ENCODE data around the gene GSTA5. TPM values are rescaled to one million over a fixed set of nuclear protein-coding genes. Genes with fewer than 3 reads are reported as not detected.
"Not testable (repeated sequence)": the region's sequence is repeated elsewhere in the genome, so short reads cannot be mapped to it uniquely, and the experiment has no call there.

Gene GSTA5
- total and polyA plus RNA-seq, 4 donors = not detected

DNA sequence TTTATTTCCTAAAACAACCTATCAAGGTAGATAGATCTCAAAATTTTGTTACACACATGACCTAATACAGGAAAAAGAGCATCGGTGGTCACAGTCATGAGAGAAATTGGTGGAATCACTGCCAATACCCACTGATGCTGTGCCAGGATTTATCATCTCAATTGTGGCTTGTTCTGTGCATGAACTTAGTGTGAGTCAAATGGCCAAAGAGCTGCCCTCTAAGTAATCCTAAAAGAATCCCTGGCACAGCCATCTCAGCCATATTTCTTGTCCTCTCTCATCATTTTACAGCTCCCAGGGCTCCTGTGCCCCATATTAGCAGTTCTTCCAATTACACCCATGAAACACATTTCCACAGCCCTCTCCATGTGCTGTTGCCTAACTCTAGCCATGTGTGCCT lies 6.1 kb downstream of the GSTA5 start:
- Histone ChIP-seq H3K4me3 (ENCODE audit: low read depth in 1 of 3, low read length in 3 of 3) (no peak overlapping the region), H3K27ac (ENCODE audit: low read depth in 1 of 2, low read length in 2 of 2) (no peak overlapping the region), H3K27me3 (ENCODE audit: control insufficient read depth in 4 of 4, insufficient read depth in 4 of 4, low read length in 3 of 4) (no peaks in the 10 kb centered on the region), H3K36me3 (ENCODE audit: control insufficient read depth in 4 of 4, insufficient read depth in 3 of 4, low read depth in 1 of 4, low read length in 3 of 4) (no peaks in the 10 kb centered on the region), H3K4me1 (ENCODE audit: control insufficient read depth in 4 of 4, insufficient read depth in 4 of 4, low read length in 3 of 4) (no peaks in the 10 kb centered on the region), H3K9me3 (ENCODE audit: control insufficient read depth in 4 of 4, low read length in 3 of 4) (no peaks in the 10 kb centered on the region), H3K9ac (ENCODE audit: low read depth in 1 of 2, low read length in 2 of 2) (no peak overlapping the region)
- no peak for DNase-seq (ENCODE audit: low spot score)
- WGBS = 93% methylated on average over 1 of the region's 1 CpG
- no peak for TF ChIP-seq RAD21 (IDR thresholded peaks at IDR 0.05)
- no peak for TF ChIP-seq HNF4G (IDR thresholded peaks at IDR 0.05)
- TF ChIP-seq ZBTB33 (IDR thresholded peaks at IDR 0.05) = no peak
- TF ChIP-seq TAF1 (conservative IDR thresholded peaks at IDR 0.05) = no peak
- no peak for TF ChIP-seq FOXA2 (IDR thresholded peaks at IDR 0.05)
- TF ChIP-seq, protein P1, sequence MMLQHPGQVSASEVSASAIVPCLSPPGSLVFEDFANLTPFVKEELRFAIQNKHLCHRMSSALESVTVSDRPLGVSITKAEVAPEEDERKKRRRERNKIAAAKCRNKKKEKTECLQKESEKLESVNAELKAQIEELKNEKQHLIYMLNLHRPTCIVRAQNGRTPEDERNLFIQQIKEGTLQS (IDR thresholded peaks at IDR 0.05) = no peak
- TF ChIP-seq YY1 (IDR thresholded peaks at IDR 0.05) = no peak

DNA sequence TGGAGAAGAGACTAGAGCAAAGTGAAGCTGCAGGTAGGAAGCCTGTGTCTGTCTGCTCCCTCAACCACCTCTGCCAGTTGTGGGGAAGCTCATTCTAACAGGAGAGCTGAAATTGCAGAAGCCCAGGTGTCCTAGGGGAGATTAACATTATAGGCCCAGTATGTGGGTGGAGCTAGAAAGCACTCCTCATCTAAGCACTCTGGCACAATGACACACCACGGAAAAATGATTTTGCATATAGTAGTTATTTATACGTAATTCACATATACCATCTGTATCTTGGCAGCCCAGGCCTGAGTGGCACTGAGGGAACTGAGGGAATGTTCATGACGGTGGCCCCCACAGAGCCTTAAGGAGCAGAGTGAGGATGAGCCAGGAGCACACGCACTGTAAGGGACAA lies 9.7 kb downstream of the GSTA5 start:
- not testable (repeated sequence) for H3K9me3 ChIP-seq (ENCODE audit: control insufficient read depth in 4 of 4, low read length in 3 of 4); H3K27me3 ChIP-seq (ENCODE audit: control insufficient read depth in 4 of 4, insufficient read depth in 4 of 4, low read length in 3 of 4); H3K4me1 ChIP-seq (ENCODE audit: control insufficient read depth in 4 of 4, insufficient read depth in 4 of 4, low read length in 3 of 4); H3K4me3 ChIP-seq (ENCODE audit: low read depth in 1 of 3, low read length in 3 of 3); DNase-seq (ENCODE audit: low spot score); H3K36me3 ChIP-seq (ENCODE audit: control insufficient read depth in 4 of 4, insufficient read depth in 3 of 4, low read depth in 1 of 4, low read length in 3 of 4); H3K9ac ChIP-seq (ENCODE audit: low read depth in 1 of 2, low read length in 2 of 2); H3K27ac ChIP-seq (ENCODE audit: low read depth in 1 of 2, low read length in 2 of 2)
- 90% methylated on average over 4 of the region's 4 CpGs for WGBS

- Histone ChIP-seq H3K36me3 (ENCODE audit: control insufficient read depth in 4 of 4, insufficient read depth in 3 of 4, low read depth in 1 of 4, low read length in 3 of 4) (no peaks in the 10 kb centered on the region), H3K27ac (ENCODE audit: low read depth in 1 of 2, low read length in 2 of 2) (no peak overlapping the region), H3K9ac (ENCODE audit: low read depth in 1 of 2, low read length in 2 of 2) (no peak overlapping the region), H3K4me3 (ENCODE audit: low read depth in 1 of 3, low read length in 3 of 3) (no peak overlapping the region), H3K9me3 (ENCODE audit: control insufficient read depth in 4 of 4, low read length in 3 of 4) (no peaks in the 10 kb centered on the region), H3K27me3 (ENCODE audit: control insufficient read depth in 4 of 4, insufficient read depth in 4 of 4, low read length in 3 of 4) (no peaks in the 10 kb centered on the region), H3K4me1 (ENCODE audit: control insufficient read depth in 4 of 4, insufficient read depth in 4 of 4, low read length in 3 of 4) (no peaks in the 10 kb centered on the region)
- WGBS = 91% methylated on average over 37 of the region's 37 CpGs
- DNase-seq (ENCODE audit: low spot score) = no peak
- TF ChIP-seq TAF1 (conservative IDR thresholded peaks at IDR 0.05) (no peak), SP1 (IDR thresholded peaks at IDR 0.05) (no peak), HNF4A (conservative IDR thresholded peaks at IDR 0.05) (no peak), EGR1 (IDR thresholded peaks at IDR 0.05; ENCODE audit: low read depth in 2 of 2) (no peak), FOXA2 (IDR thresholded peaks at IDR 0.05) (no peak), RXRA (IDR thresholded peaks at IDR 0.05) (no peak), RAD21 (IDR thresholded peaks at IDR 0.05) (no peak), ZBTB33 (IDR thresholded peaks at IDR 0.05) (no peak), GABPA (IDR thresholded peaks at IDR 0.05 in 1 of 2, conservative IDR thresholded peaks at IDR 0.05 in 1 of 2) (no peak)
- TF ChIP-seq, protein P1 (IDR thresholded peaks at IDR 0.05) = no peak
- TF ChIP-seq, protein P2, sequence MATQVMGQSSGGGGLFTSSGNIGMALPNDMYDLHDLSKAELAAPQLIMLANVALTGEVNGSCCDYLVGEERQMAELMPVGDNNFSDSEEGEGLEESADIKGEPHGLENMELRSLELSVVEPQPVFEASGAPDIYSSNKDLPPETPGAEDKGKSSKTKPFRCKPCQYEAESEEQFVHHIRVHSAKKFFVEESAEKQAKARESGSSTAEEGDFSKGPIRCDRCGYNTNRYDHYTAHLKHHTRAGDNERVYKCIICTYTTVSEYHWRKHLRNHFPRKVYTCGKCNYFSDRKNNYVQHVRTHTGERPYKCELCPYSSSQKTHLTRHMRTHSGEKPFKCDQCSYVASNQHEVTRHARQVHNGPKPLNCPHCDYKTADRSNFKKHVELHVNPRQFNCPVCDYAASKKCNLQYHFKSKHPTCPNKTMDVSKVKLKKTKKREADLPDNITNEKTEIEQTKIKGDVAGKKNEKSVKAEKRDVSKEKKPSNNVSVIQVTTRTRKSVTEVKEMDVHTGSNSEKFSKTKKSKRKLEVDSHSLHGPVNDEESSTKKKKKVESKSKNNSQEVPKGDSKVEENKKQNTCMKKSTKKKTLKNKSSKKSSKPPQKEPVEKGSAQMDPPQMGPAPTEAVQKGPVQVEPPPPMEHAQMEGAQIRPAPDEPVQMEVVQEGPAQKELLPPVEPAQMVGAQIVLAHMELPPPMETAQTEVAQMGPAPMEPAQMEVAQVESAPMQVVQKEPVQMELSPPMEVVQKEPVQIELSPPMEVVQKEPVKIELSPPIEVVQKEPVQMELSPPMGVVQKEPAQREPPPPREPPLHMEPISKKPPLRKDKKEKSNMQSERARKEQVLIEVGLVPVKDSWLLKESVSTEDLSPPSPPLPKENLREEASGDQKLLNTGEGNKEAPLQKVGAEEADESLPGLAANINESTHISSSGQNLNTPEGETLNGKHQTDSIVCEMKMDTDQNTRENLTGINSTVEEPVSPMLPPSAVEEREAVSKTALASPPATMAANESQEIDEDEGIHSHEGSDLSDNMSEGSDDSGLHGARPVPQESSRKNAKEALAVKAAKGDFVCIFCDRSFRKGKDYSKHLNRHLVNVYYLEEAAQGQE (IDR thresholded peaks at IDR 0.05) = no peak
These were observed 11.4 kb downstream of the GSTA5 start for GRCh38 chr6:52829046-52829817.

DNA sequence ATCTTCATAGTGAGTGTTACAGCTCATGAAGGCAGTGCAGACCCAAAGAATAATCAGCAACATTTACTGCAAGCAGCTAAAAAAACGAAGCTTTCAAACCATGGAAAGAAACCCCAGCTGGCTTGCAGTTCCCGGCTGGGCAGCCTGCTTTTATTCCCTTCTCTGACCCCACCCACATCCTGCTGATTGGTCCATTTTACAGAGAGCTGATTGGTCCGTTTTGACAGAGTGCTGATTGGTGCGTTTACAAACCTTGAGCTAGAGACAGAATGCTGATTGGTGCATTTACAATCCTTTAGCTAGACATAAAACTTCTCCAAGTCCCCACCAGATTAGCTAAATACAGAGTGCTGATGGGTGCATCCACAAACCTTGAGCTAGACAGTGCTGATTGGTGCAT lies 12.0 kb downstream of the GSTA5 start:
- 93% methylated on average over 4 of the region's 4 CpGs for WGBS
- H3K9me3 ChIP-seq (ENCODE audit: control insufficient read depth in 4 of 4, low read length in 3 of 4); H3K27ac ChIP-seq (ENCODE audit: low read depth in 1 of 2, low read length in 2 of 2); H3K4me1 ChIP-seq (ENCODE audit: control insufficient read depth in 4 of 4, insufficient read depth in 4 of 4, low read length in 3 of 4); H3K4me3 ChIP-seq (ENCODE audit: low read depth in 1 of 3, low read length in 3 of 3); H3K36me3 ChIP-seq (ENCODE audit: control insufficient read depth in 4 of 4, insufficient read depth in 3 of 4, low read depth in 1 of 4, low read length in 3 of 4); H3K9ac ChIP-seq (ENCODE audit: low read depth in 1 of 2, low read length in 2 of 2); H3K27me3 ChIP-seq (ENCODE audit: control insufficient read depth in 4 of 4, insufficient read depth in 4 of 4, low read length in 3 of 4); DNase-seq (ENCODE audit: low spot score): not testable (repeated sequence)
